ENCODE results near the gene CHCHD4.
"Not testable (repeated sequence)": the region's sequence is repeated elsewhere in the genome, so short reads cannot be mapped to it uniquely, and the experiment has no call there.

The CHCHD4 gene

DNA sequence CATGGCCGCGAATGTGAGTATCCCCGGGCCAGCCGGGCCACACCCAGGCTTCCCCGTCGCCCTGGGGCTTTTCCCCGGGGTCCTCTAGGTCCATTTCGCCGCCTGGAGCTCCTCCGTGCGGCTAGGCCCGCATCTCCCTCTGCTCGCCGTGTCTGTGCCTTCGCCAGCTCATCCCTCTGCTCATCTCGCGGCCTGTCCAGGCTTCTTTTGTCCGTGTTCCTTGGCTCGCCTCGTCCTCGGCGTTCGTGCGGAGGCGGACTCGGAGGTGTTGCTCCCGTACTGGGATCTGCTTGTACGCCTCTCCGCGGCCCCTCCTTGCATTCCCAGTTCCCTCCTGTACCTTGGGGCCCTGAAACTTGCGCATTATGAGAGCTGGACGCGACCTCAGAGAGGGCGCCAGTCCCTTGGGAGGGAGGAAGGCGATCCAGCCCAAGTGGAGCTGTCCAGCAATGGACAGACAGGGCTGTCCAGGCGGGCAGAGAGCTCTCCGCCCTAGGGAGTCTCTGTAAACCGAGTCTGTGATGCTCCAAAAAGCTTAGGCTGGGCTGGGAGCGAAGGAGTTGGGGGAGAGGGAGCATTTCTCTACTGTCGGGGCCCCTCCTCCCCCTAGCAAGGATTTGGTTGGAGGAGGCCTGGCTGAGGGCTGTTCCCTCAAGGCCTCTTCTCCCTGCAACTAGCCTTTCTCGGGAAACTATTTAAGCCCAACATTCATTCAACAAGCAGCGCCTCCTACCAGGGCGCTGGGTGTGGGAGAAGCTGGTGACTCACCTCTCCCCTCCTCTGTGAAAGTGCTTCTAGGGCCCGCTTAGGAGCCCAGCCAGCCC lies 735 bp upstream of the CHCHD4 start:
- Histone ChIP-seq H3K27ac (ENCODE audit: low read length) (peak overlapping the region; percentile 41), H3K27me3 (ENCODE audit: control insufficient read depth, insufficient read depth, low read length) (no peaks in the 10 kb centered on the region), H3K9me3 (ENCODE audit: control insufficient read depth, low read depth, low read length) (no peaks in the 10 kb centered on the region), H3K4me3 (ENCODE audit: low read length) (peak overlapping the region; percentile 92), H3K9ac (ENCODE audit: low read length) (peak overlapping the region; percentile 81), H3K4me1 (ENCODE audit: control insufficient read depth, low read depth, low read length) (peaks cover 23% of the 10 kb centered on the region), H3K36me3 (ENCODE audit: control insufficient read depth, low read depth, low read length) (peaks cover 9% of the 10 kb centered on the region)

DNA sequence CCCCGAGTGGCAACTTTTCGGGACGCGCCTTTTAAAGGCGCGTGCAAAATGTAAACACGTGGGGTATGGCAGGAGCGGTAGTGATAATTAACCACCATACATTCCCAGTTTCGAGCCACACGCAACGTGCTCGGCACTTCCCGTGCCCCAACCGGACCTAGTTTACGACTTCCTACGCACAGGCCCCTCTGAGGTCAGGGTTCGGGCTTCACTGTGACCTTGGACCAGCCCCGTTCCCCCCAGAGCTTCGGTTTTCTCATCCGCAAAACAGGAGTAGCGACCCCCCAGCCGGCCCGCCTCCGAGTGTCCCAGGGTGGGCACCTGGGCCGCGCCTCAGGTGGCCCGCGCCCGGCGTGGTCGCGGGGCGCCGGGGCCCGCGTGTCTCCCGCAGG lies 451 bp downstream of the CHCHD4 start:
- H3K9ac ChIP-seq (ENCODE audit: low read length): peak overlapping the region; percentile 81

DNA sequence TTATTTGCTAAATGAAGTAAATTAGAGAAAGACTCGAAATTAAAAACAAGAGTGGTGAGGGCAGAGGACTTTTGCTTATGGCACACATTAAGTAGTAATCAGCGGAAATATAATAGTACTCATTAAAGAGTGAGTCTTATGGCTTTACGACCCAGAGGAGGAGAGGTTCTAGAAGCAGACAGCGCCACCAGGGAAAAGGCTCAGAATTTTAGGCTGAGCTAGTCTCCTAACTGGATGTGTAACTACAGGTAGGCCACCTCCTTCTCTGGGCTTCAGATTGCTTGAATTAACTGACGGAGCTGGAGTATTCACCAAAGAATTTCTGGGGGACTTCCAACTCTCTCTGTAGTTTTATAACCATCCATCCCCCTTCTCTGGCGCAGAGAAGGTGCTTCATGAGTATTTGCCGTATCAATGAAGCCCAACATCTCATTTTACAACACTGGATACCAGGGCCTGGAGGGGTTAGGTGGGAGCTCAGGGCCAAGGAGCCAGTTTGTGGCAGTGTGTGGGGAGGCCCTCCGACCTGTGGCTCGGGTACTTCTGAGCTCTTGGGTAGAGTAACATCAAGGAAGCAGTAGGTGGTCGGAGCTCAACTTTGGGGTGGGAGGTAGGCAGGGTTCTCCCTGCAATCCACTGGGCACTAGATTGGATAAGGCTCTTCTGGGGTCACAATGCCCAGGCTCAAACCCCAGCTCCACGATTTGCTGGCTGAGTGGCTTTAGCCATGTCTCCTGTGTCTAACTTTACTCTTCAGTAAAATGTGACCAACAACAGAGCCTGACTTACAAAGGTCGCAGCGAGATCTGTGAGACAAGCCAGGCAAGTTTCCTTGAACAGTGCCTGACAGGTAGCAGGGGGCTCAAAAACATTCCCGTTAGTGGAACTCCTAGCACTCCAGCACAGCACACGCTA lies 1.1 kb downstream of the CHCHD4 start:
- Histone ChIP-seq H3K27ac (ENCODE audit: low read length) (no peak overlapping the region), H3K9ac (ENCODE audit: low read length) (peak overlapping the region; percentile 81), H3K4me3 (ENCODE audit: low read length) (peak overlapping the region; percentile 92), H3K9me3 (ENCODE audit: control insufficient read depth, low read depth, low read length) (no peaks in the 10 kb centered on the region), H3K36me3 (ENCODE audit: control insufficient read depth, low read depth, low read length) (peaks cover 5% of the 10 kb centered on the region), H3K27me3 (ENCODE audit: control insufficient read depth, insufficient read depth, low read length) (no peaks in the 10 kb centered on the region), H3K4me1 (ENCODE audit: control insufficient read depth, low read depth, low read length) (peaks cover 23% of the 10 kb centered on the region)

More for the DNA sequence above, 451 bp downstream of the CHCHD4 start:
- H3K4me3 ChIP-seq (ENCODE audit: low read length): peak overlapping the region; percentile 92
- H3K4me1 ChIP-seq (ENCODE audit: control insufficient read depth, low read depth, low read length): peaks cover 23% of the 10 kb centered on the region
- H3K9me3 ChIP-seq (ENCODE audit: control insufficient read depth, low read depth, low read length): no peaks in the 10 kb centered on the region
- no peaks in the 10 kb centered on the region for H3K27me3 ChIP-seq (ENCODE audit: control insufficient read depth, insufficient read depth, low read length)
- H3K36me3 ChIP-seq (ENCODE audit: control insufficient read depth, low read depth, low read length): peaks cover 9% of the 10 kb centered on the region
- peak overlapping the region; percentile 18 for H3K27ac ChIP-seq (ENCODE audit: low read length)

DNA sequence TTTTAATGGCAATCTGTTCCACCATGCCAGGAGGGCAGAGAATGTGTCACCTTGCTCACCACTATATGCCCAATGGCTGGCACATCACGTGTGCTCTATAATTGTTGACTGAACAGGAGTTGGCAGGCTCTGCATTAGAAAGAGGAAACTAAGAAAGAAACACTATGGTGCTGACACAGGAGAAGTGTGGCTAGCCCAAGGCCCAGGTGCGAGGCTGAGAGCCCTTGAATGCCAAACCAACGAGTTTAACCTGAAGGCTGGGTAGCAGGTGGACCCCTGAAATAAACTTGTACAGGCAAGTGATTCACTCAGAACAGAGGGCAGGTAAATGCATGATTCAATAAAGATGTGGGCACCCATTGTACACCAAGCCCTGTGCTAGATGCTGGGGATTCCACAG lies 2.4 kb downstream of the CHCHD4 start:
- Histone ChIP-seq H3K9ac (ENCODE audit: low read length) (no peak overlapping the region), H3K4me3 (ENCODE audit: low read length) (no peak overlapping the region), H3K4me1 (ENCODE audit: control insufficient read depth, low read depth, low read length) (peaks cover 23% of the 10 kb centered on the region), H3K36me3 (ENCODE audit: control insufficient read depth, low read depth, low read length) (peaks cover 4% of the 10 kb centered on the region), H3K9me3 (ENCODE audit: control insufficient read depth, low read depth, low read length) (no peaks in the 10 kb centered on the region), H3K27me3 (ENCODE audit: control insufficient read depth, insufficient read depth, low read length) (no peaks in the 10 kb centered on the region), H3K27ac (ENCODE audit: low read length) (no peak overlapping the region)

DNA sequence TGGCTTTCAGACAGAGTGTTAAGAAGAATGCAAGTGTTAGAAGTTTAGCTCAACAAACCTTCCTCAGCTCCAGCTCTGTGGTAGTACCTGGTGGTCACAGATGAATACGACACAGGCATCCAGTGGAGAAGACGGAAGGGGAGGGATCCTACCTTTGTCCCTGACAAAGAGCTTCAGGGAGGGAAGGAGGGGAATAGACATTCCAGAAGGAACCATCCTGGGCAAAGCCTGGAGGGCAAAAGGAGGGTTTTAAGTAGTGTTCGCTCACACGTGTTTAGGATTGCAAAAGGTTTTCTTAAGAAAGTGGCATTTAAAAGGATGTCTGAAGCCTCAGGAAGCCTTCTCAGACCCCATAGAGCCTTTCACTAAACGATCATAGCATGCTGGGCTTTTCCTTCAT lies 2.8 kb downstream of the CHCHD4 start:
- Histone ChIP-seq H3K27me3 (ENCODE audit: control insufficient read depth, insufficient read depth, low read length) (no peaks in the 10 kb centered on the region), H3K4me3 (ENCODE audit: low read length) (no peak overlapping the region), H3K4me1 (ENCODE audit: control insufficient read depth, low read depth, low read length) (peaks cover 23% of the 10 kb centered on the region), H3K9me3 (ENCODE audit: control insufficient read depth, low read depth, low read length) (no peaks in the 10 kb centered on the region), H3K9ac (ENCODE audit: low read length) (no peak overlapping the region), H3K36me3 (ENCODE audit: control insufficient read depth, low read depth, low read length) (peaks cover 4% of the 10 kb centered on the region), H3K27ac (ENCODE audit: low read length) (no peak overlapping the region)

DNA sequence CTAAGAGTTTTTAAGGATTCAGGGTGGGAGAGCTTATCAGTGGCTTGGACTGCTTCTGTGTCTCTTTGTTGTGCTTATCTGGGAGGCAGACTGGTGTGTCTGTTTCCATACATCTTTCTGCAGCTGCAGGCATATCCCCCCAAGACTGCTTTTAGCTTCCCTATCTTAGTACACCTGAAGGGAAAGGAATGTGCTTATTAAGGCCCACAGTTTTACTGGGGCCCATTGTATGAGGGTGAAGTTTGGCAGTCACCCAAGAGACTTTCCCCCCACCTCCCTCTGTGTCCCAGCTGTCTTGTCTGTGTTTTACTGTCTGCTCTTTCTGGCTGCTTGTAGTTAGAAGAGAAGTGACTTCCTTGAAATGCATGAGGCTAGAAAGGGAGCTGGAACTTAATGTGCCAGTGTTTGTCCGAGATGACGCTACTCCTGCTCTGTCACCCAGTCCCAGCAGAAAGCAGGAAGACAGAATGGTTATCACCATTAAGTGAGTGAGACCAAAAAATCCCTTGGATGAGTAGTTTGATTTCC lies 3.7 kb downstream of the CHCHD4 start:
- not testable (repeated sequence) for H3K9me3 ChIP-seq (ENCODE audit: control insufficient read depth, low read depth, low read length); H3K9ac ChIP-seq (ENCODE audit: low read length)

GRCh38 chr3:14120111-14120920 lies 4.4 kb downstream of the CHCHD4 start:
- Histone ChIP-seq H3K4me1 (ENCODE audit: control insufficient read depth, low read depth, low read length) (peaks cover 20% of the 10 kb centered on the region), H3K9ac (ENCODE audit: low read length) (no peak overlapping the region), H3K27me3 (ENCODE audit: control insufficient read depth, insufficient read depth, low read length) (no peaks in the 10 kb centered on the region), H3K27ac (ENCODE audit: low read length) (no peak overlapping the region), H3K4me3 (ENCODE audit: low read length) (no peak overlapping the region), H3K36me3 (ENCODE audit: control insufficient read depth, low read depth, low read length) (peaks cover 16% of the 10 kb centered on the region), H3K9me3 (ENCODE audit: control insufficient read depth, low read depth, low read length) (no peaks in the 10 kb centered on the region)

More for the DNA sequence above, 3.7 kb downstream of the CHCHD4 start:
- H3K4me3 ChIP-seq (ENCODE audit: low read length); H3K27me3 ChIP-seq (ENCODE audit: control insufficient read depth, insufficient read depth, low read length); H3K27ac ChIP-seq (ENCODE audit: low read length); H3K36me3 ChIP-seq (ENCODE audit: control insufficient read depth, low read depth, low read length): not testable (repeated sequence)
- H3K4me1 ChIP-seq (ENCODE audit: control insufficient read depth, low read depth, low read length): peaks cover 20% of the 10 kb centered on the region

DNA sequence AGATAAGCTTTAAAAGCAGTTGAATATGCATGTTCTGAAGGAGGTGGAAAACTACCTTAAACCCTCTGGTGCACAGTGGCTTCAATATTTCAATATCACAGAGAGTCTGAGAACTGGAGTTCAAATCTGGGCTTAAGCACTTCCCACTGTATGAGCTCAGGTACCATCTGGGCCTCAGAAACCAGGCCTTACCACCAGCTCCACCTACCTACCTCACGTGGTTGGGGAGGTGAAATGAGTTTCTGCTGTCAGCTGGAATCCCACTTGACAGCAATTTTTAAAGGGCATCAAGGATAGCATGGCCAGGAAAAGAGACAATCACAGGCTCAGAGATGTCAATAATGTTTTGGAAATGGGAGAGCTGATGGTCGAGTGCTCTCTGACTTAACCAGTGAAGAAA lies 5.0 kb downstream of the CHCHD4 start:
- peaks cover 20% of the 10 kb centered on the region for H3K36me3 ChIP-seq (ENCODE audit: control insufficient read depth, low read depth, low read length)
- no peaks in the 10 kb centered on the region for H3K27me3 ChIP-seq (ENCODE audit: control insufficient read depth, insufficient read depth, low read length)
- H3K27ac ChIP-seq (ENCODE audit: low read length): no peak overlapping the region
- no peaks in the 10 kb centered on the region for H3K9me3 ChIP-seq (ENCODE audit: control insufficient read depth, low read depth, low read length)
- peaks cover 20% of the 10 kb centered on the region for H3K4me1 ChIP-seq (ENCODE audit: control insufficient read depth, low read depth, low read length)
- H3K4me3 ChIP-seq (ENCODE audit: low read length): no peak overlapping the region
- no peak overlapping the region for H3K9ac ChIP-seq (ENCODE audit: low read length)

DNA sequence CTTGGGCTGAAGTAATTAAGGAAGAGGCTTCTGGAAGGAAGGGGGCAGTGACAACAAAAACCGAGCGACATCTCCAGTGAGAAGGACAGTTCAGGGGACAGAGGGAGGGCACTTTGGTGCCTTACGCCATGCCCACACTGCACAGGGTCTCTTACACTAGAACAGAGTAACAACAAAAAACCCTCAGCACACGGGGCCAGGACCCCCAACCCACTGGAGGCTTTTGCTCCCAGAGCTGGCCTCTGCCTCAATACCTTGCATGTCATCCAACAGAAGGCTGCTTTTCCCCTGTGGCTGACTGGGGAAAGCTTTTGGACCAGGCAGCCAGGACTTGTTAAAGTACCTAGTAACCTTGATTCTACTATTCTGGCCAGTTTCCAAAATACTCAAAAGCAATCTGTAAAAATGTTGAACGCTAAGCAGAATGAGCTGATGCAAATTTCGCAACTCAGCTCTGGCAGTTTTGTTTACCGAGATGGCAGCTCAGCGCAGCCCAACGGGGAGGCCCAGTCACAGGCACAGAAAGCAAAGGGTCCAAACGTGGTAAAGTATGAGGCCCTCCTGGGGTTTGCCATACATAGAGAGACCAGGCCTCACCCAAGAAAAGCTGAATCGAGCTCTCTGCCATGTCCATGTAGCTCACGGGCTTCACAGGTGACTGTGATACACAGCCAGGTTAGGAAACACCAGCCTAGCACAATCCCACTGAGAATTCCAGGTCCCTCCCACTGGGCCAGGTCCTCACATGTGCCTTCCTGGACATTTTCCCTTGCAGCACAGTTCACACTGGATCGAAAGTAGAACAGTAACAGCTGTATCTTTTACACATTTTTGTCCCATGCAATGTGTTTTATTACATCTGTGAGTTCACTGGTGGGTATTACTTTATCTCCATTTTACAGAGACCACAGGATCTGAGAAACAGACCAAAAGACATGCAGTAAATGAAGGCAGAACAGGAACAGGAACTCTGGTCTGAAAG lies 6.0 kb downstream of the CHCHD4 start:
- Histone ChIP-seq H3K4me3 (ENCODE audit: low read length) (no peak overlapping the region), H3K36me3 (ENCODE audit: control insufficient read depth, low read depth, low read length) (peaks cover 28% of the 10 kb centered on the region), H3K27me3 (ENCODE audit: control insufficient read depth, insufficient read depth, low read length) (no peaks in the 10 kb centered on the region), H3K9me3 (ENCODE audit: control insufficient read depth, low read depth, low read length) (no peaks in the 10 kb centered on the region), H3K4me1 (ENCODE audit: control insufficient read depth, low read depth, low read length) (peaks cover 17% of the 10 kb centered on the region), H3K9ac (ENCODE audit: low read length) (no peak overlapping the region), H3K27ac (ENCODE audit: low read length) (no peak overlapping the region)

Data from iPS-18a (cell line).